Stimulated activated CD8-positive, alpha-beta memory T cell treated with anti-CD3 and anti-CD28 coated beads, Interleukin-12 subunit alpha, Interleukin-12 subunit beta, amount 100 ng/mL, for 1 hour (primary cell): ENCODE data around the gene MAP7.

Source experiments
- DNase-seq: peaks from one replicate; pipeline ENCODE4 v3.0.0-alpha.2; 2020; ENCODE audit warnings: low read depth

Gene MAP7

DNA sequence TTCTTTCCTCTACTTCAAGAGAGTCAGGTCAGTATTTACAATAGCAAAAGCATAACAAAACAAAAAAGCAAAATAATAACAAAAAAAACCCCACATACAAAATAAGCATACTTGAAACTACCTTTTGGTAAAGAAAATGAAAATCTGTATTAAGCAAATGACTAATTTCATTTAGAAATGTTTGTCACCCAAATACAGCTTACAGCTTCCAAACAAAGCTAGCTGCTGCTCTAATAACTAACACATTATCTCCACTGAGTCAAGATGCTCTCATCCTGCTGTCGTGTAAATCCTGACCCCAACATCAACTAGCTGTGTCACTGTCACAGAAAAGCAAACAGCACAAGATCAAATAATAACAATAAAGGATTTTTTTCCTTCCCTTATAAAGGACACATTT is 21.7 kb downstream of the MAP7 start:
- DNase-seq = no peak

DNA sequence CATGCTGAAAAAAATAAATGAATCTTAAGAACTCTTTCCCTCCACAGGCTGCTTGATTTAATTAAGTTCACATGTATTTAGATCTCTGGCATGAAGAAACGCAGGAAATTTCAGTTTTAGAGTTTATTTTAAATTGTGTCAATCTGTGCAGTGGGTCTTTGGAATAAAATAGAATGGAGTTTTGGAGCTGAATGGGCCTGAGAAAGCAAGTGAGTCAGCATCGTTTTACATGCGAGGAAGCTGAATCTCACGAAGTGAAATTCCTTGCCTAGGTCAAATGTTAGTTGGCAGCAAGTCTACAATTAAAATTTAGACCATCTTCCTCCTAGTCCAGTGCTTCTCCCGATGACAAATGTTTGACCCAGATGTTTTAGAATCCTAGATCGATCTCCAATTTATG is 22.4 kb downstream of the MAP7 start:
- DNase-seq = no peak

DNA sequence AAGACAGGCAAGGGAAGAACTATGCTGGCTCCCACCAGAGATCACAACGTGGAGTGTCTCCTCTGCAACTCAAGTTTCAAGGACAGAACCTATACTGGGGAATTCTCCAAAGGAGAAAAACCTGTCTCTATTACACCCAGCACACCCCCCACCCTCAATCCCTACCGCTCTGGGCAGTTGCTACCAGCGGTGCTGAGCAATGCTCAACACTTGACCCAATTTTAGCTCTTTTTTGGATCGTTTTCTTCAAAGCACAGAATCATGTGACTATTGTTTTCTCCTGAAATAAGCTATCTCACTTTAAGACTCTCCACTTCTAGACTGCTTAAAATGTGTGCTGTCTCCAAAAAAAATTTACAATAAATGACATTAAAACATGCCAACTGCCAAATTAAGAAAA is 23.3 kb downstream of the MAP7 start:
- DNase-seq = no peak

GRCh38 chr6:136526196-136526930 is 23.9 kb downstream of the MAP7 start:
- no peak for DNase-seq

DNA sequence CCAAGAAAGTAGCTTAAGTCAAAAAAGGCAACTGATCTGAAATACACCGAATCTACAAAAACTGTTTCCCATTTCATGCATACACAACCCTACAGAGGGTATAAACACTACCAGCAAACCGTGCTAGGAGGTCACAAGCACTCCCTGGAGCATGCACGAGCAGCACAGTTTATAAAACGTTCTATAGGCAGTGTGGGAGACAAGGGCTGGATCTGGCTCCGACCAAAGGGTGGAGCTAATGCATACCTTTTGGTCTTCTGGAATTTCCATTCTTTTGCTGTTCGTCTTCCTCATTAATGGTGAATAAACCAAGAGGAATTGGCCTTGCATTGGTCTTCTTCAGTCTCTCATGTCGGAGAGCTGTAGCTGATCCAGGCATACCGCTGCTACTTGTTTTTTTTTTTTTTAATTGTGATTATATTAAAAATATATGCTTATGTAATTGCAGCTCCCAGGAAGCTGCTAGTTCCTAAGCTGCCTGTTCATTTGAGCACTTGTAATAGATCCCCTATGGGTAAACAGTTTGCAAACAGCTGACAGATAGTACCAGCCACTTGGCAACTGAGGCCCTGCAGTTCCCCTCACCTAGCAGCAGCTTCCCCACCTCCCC is 24.5 kb downstream of the MAP7 start:
- no peak for DNase-seq

DNA sequence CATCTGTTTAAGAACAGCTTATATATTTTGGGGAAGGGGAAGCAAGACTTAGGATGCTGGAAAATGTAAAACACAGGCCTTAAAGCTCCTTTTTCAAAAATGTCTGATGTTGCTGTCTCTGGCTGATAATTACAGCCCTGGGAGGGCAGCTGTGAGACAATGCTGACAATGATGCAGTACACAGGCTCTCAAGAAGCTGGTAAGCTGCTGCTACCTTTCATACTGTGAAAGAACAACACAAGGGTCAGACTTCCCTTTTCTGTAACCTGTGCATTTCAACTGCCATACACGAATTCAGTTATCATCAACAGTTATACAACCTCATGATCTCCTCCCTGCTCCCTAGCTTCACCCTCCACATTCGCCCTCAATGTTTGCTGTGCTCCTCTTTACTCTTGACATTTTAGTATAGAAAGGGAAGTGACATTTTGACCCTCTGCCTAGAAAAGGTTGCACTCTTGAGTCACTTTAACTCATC is 25.2 kb downstream of the MAP7 start:
- DNase-seq = no peak

- no peak for DNase-seq
These were observed 25.8 kb downstream of the MAP7 start for GRCh38 chr6:136524339-136524935.

- DNase-seq = no peak
These were observed 27.0 kb downstream of the MAP7 start for GRCh38 chr6:136523196-136523595.

- DNase-seq = no peak
These were observed 27.6 kb downstream of the MAP7 start for GRCh38 chr6:136522636-136523035.

DNA sequence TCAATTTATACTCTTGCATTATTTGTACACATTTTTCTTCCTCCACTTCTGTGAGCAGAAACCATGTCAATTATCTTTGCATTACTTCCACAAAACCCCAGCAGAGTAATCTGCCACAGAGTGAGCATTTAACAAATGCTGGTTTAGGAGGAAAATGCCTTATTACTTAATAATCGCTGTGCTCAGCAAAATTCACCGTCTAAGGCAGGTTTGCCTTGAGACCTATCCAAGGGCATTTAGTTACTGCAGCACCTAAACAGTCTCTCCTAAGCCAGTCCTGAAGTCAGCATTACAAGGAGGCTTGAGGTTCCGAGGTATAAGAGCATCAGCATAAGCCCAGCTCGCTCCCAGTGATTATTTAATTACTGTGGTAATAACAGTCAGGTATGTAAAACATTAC is 28.3 kb downstream of the MAP7 start:
- no peak for DNase-seq

DNA sequence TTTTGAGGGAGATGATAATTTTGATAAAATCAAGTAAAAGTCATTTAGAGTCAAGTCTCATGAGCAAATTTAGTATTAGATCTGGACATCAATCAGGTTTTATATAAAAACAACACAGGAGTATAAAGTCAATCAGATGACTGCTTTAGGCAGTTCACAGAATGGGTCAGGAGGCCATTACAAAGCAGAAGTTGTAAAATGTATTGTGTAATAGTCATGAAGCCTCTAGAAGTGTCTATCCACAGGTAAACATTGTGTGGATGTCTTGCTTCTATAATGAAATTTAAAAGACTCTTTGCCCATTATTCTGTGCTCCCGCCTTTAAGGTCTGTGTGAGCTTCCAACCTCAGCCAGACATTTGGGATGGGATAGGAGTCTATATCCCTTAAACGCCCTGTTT is 28.8 kb downstream of the MAP7 start:
- DNase-seq = no peak

DNA sequence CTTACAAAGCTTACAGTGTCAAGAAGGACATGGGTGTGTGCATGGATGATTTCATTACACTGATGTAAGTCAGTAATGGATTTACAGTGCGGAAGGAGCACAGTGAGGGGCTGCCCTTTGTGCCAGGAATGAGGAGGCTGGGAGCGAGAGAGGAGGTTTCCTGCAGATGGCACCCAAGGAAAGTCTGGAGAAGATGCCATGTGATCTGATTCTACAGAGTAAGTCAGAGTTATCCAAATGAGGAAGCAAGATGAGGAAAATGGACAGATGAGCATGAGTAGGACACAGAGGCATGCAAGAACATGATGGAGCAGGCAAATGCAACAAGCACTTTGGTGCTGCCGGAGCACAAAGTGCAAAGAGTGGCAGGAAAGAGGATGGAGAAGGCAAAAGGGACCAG is 29.7 kb downstream of the MAP7 start:
- no peak for DNase-seq

GRCh38 chr6:136517582-136517981 is 32.6 kb downstream of the MAP7 start:
- DNase-seq = no peak

DNA sequence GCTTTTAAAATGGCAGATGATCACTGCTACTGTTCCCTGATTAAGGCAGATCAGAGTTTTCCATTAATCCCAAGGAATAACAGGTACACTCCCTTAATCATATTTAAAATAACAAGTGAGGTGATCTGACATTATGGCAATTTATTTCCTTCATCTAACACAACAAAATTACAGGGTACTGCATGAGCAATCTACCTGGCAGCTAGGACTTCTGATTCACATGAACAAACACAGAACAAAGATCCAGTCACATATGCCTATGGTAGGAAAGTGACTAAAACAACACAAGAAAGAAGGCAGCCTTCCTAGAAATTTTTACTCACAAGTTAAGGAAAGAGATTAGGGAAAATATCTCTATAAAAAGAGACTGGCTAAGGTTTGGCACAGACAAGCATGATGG is 33.2 kb downstream of the MAP7 start:
- DNase-seq = no peak

- no peak for DNase-seq
These were observed 35.6 kb downstream of the MAP7 start for GRCh38 chr6:136514591-136514990.

DNA sequence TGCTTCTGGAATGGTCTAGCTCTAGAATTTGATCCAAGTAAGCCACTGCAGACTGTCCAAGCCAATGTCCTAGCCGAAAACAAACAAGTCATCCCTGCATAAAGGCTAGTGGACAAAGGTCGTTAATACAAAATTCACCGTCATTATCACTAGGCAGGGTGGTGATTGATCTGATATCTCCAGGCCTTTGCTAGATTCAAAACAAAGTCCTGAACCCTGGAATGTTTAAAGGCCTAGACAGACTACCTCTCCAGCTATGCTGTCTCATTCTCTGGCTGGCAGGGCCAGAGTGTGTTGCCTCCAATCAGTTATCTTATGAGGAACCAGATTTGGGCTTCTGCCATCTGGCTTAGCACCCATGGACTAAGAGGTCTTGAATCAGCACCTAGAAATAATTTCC is 38.3 kb downstream of the MAP7 start:
- DNase-seq = no peak

- DNase-seq = no peak
These were observed 38.8 kb downstream of the MAP7 start for GRCh38 chr6:136511397-136511796.

DNA sequence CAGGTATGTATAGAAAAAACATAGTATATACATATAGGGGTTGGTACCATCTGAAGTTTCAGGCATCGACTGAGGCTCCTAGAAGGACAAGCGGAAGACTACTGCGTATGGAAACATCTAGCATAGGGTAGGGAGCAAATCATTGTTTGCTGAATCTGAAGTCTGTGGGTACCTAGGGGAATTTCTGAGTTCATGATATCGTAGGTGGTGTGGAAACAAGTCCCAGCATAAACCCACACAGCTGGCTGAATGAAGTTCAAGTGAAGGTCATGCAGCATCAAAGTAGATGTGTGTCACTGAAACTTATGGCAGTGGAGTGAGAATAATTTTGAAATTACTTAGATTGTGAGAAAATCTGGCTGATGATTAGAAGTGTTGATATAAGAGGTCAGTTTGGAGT is 39.4 kb downstream of the MAP7 start:
- no peak for DNase-seq

DNA sequence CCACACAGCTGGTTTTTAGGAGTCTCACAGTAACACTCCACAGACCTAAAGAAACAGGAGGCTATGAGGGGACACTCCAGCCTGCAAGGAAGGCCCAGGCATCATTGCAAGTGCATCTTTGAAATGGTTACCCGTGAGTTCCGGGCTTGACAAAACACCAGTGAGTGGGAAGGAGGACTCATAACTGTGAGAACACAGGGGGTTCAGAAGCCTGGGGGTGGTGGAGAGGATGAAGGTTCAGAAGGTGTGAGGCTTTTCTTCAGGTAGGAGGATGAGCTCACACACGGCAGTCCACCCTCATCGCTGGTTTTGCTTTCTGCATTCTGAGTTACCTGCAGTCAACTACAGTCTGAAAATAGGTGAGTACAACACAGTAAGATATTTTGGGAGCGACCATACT is 39.9 kb downstream of the MAP7 start:
- DNase-seq = no peak

DNA sequence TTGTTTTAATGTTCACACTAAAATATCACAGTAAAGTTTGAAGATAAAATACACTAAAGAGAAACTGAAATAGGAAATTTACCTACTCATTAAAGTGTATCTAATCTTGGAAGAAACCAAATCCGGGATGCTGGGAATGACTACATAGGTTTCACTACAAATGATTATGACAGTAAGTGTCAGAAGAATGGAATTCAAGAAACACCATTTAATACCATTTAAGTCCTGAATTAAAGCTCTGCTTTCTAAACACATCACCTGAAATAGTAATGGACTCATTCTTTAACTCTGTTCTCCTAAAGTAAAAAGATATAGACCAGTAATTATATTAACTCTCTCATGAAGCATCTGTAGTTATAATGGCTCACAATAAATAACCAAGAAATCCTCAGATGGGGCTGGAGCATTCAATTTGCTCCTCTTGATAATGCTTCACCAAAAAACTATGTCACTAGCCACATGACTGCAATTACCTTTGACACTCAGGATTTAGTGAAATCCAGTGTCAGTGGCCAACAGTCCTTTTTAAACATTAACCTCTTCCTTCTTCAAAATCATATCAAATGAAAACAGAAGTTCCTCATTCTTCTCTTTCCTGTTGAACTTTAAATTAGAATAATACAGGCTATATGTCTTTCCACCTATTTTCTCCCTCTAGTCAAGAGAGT is 41.4 kb downstream of the MAP7 start:
- no peak for DNase-seq

- no peak for DNase-seq
These were observed 44.0 kb downstream of the MAP7 start for GRCh38 chr6:136506124-136506799.

DNA sequence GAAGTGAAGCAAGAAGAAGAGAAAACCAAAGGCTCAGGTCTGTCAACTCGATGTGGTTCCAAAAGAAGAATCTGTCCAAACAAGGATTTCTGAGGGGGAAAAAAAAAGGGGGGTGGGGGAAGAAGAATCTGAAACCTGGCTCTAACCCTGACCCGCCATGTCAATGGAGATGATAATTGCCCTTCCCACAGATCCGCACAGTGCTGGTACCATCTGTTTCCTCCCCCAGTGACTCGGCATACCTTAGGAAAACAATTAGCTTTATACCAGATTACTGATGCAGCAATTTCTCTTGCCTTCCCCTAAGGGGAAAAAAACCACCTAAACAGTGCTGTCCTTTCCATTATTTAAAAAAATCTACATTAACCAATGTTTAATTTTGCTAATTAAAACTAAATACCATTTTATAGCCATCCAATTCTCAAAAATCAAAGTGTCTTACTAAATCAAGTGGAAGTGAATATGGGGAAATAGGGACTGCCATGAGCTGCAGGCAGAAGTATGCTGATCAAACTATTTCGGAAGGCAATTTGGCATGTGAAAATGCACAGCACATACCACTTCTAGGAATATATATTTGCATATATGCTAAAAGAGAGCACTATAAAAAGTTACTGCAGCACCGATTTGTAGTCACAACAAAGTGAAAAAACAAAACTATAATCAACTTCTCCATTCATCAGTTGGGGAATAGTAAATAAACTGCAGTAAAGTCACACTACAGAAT is 46.8 kb downstream of the MAP7 start:
- DNase-seq = no peak
